ENCODE measurements around the gene CALY.
A peak's percentile ranks its signal among the peaks of the same experiment; 100 is the strongest.
"Not testable (repeated sequence)": the region's sequence is repeated elsewhere in the genome, so short reads cannot be mapped to it uniquely, and the experiment has no call there.

The CALY gene

DNA sequence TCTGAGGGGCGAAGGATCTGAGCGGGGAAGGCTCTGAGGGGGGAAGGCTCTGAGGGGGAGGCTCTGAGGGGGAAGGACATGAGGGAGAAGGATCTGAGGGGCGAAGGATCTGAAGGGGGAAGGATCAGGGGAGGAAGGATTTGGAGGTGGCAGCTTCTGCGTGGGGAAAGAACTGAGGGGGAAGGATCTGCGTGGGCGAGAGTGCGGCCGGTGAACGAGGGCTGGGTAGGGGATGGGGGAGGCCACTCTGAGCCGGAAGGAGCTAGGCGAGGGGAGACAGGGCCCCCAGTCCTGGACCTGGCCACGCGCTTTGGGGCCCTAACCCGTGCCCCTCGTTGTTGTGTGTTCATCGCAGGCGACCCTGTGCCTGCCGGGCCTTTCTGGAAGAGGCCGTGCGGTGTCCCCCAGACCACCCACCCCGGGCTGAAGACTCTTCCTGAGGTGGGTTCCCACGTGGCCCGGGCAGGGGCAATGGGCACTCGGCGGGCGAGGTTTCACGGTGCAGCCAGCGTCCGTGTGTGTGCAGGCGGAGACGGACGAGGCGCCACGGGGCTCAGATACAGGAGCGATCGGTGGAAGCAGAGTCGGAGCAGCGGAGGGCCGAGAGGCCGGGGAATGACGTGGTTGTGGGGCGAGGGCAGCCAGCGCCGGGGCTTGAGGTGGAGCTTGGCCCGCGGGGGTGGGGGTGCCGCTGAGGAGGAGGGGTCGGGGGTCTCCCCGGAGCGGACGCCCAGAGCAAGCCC lies 2.0 kb downstream of the CALY start:
- no peak for DNase-seq

- DNase-seq, result no peak
These were observed 3.6 kb downstream of the CALY start for GRCh38 chr10:133332936-133333699.

DNA sequence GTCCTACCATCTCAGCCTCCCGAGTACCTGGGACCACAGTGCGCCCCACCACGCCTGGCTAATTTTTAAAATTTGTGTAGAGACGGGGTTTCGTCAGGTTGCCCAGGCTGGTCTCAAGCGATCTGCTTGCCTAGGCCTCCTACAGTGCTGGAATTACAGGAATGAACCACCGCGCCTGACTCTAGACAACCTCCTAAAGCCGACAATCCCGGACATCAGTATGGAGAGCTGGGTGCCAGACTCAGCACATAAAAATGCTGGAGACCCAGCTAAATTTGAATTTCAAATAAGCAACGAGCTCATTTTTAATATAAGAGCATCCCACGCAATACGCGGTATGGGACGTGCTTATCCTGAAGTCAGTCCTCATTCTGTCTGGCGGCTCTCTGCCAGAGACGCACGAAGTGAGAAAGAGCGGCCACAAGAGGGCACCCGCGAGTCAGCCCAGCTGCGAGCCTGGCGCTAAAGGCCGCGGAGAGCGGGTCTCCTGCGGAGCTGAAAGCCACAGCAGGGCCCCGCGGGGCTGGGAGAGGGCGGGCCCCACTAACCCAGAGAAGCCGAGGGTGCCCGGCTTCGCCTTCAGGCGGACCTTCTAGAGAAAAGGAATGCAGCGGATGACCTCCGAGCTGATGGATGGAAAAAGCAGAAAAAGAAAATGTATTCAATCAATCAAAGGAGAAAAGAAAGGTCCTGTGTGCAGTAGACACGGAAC lies 7.0 kb downstream of the CALY start:
- peak in 55 of 56 donors; percentile 23 to 92 (median 71) for DNase-seq

DNA sequence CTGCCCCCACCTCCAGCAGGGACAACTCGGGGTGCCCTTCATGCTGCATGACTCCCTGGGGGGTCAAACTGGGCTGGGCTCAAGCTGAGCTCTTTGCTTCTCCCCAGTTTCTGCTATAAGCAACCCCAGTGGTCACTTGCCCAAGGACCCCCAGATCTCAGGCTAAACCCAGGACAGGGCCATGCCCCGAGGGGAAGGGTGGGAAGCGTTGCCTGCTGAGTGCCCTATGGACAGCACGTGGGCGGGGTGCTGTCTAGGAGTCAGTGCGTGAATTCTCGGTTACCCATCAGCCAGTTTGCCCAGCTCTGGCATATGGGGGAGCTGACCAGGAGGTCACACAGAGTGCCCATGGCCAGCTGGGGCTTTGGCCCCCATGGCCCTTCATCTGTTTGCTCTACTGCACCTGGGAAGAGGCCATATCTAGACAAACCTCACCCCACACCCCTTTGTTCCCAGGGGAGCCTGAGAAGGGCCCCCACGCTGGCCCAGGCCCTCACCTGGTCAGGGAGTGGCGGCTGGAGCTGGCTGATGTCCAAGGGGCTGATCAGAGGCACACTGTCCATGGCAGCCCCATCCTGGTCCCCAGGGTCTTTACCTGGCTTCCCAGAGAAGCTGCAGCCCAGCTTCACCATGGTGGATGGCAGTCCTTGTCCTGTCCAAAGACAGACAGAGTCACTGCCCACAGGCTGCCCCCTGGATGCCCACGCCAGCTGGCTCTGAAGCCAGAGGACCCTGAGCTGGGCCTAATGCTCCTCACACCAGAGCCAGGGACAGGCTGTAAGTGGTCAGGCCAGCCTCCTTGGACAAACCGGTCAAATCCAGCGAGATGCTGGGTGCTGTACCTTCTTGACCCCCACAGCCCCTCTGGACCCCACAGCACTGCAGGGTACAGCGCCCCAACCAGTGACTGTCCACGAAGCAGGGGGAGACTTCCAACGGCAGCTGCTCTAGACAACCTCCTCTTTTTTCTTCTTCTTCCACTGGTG lies 8.0 kb downstream of the CALY start:
- DNase-seq, result no peak

DNA sequence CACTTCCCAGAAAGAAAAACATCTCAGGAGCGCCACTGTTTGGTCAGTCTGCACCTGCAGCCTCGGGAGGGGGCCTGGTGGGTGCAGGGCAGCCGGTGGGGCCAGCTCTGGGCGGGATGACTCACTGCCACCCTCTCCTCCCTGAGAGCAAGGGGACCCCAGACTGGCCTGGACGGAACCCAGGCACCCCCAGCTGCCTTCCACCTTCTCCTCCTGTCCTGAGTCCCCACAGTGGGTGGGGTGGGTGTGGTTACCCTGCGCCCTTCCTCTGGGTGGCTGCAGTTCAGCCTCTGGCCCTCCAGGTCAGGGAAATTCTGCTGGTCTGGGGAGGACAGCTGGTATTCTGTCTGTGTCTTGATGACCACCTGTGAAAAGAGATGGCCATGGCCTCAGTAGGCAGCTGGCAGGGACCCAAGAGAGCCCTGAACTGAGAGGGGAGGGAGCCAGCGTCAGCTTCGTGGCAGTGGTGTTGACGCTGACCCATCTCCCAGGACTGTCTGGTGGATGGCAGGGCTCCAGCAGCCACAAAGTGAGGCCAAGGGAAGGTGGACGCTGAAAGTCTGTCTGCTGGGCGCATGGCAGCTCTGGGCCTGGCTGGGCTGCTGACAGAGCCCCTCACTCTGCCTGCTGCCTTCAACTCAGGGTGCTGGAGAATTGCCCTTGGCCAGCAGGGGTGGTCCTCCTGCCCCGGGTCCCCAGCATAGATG lies 8.9 kb downstream of the CALY start:
- DNase-seq, result no peak

GRCh38 chr10:133326745-133327650 lies 9.7 kb downstream of the CALY start:
- DNase-seq, result no peak

DNA sequence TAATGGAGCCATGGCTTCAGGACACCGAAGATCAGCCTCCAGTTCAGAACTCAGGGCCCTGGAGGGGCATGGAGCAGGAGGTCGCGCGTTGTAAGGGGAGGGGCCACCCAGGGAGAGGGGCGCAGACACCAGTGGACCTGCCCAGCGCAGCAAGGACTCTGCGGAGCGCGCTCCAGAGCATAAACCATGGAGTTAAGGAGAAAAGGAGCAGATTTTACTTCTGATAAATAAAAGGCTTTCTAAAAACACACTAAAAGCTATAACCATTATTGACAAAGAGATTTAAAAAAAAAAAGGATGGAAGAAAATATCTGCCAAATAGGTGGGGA lies 10.5 kb downstream of the CALY start:
- DNase-seq, result no peak

DNA sequence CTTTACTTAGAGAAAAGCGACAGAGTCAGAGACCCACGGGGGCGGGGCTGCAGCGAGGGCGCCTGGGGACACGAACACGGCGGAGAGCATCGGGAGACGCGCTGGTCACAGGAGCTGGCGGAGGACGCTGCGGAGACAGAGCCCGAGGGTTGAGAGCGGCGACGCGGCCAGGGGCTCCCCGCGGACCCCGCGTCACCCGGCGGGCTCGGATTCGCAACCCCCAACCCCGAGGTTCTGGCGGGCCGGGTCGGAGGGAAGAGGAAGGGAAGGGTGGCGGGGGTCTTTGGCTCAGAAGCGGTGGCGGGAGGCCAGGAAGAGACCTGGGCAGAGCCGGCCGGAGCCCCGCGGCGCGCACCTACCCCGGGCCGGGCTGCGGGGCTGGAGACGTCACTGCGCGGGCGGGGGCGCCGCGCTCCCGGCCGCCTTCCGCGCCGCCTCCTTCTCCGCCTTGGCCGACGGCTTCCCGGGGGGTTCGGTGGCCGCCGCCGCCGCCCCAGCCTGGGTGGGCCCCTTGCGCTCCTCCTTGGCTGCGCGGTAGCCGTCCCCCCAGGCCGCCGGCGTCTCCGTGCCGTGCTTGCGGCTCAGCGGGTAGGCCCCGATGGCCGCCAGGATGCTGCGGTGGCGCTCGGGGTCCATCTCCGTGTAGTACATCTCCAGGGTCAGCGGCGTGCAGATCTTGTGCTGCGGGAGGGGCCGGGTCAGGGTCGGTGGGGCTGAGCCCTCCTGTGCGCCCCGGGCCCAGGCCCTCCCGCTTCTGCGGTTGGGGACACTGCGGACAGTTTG lies 11.1 kb downstream of the CALY start:
- DNase-seq, result no peak

DNA sequence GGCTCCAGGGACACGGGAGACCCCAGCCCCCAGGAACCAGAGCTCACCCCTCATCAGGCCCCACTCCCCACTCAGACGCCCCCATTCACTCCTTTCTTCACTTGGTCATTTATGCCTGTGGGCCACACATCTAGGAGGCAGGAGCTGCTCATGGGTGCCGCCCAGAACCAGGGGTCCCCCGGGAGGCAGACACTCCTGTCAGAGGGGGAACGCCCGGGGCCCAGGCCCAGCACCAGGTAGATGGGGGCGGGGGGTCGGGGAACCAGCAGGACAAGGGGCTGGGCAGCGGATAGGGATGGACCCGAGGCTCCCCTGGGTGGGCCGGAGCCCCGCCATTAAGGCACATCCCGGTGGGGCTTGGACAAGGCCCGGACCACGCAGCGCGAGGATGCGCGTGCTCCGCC lies 11.8 kb downstream of the CALY start:
- no peak for DNase-seq

DNA sequence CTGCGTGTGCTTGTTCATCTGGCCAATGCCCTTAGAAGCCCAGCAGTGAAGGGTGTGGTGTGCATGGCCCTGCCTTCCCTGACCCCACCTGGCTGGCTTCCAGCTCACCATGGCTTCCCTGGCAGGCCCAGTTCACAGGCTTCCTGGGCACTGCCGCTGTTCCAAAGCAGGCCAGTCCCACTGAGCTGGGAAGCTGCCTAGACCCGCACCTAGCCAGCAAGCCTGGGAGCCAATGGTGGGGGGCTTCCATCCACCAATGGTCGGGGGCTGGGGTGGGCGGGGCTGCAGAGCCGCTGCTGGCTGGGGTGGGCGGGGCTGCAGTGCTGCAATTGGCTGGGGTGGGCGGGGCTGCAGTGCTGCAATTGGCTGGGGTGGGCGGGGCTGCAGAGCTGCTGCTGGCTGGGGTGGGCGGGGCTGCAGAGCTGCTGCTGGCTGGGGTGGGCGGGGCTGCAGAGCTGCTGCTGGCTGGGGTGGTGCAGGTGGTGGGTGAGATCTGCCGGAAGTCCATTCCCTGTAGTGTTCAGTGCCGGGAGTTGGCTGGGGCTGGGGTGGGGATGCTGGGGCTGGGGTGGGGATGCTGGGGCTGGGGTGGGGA lies 12.4 kb downstream of the CALY start:
- DNase-seq, result peak in 30 of 56 donors; percentile 20 to 82 (median 52)

GRCh38 chr10:133322064-133322709 lies 14.5 kb downstream of the CALY start:
- DNase-seq, result not testable (repeated sequence)

GRCh38 chr10:133320852-133321422 lies 15.8 kb downstream of the CALY start:
- not testable (repeated sequence) for DNase-seq

DNA sequence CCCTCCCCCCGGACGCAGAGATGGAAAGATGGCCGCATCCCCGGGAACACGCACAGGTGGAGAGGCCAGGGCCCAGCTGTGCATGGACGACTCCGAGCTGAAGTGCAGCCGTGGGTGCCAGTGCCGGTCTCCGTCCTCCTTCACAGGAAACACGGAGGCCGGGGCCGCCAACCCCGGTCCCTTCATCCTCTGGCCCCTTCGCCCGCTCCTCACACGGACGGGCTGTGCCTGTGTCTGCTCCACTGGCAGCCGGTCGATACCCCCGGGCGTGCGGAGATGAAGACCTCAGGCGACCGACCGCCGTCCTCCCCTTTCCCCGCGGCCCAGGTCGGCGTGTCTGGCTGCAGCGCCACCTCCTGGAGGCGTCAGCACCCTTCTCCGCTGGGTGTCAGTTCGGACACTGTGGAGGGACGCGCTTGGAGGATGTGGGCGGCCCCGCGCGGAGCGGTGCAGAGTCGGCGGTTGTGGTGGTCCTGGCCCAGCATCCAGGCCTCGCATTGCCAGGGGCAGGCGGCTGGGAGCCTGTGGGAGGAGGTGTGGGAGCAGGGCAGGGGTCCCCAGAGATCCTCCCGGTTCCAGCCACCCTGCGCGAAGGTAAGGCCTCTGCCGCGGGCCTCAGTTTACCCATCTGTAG lies 18.1 kb downstream of the CALY start:
- DNase-seq, result peak in 30 of 56 donors; percentile 2 to 72 (median 28)

DNA sequence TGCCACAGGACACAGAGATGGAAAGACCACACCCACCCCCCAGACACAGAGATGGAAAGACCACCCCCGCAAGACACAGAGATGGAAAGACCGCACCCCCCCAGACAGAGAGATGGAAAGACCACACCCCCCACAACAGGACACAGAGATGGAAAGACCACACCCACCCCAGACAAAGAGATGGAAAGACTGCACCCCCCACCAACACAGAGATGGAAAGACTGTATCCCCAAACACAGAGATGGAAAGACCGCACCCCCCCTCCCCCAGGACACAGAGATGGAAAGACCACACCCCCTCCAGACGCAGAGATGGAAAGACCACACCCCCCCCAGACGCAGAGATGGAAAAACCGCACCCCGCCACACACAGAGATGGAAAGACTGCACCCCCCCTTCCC lies 20.0 kb downstream of the CALY start:
- no peak for DNase-seq

DNA sequence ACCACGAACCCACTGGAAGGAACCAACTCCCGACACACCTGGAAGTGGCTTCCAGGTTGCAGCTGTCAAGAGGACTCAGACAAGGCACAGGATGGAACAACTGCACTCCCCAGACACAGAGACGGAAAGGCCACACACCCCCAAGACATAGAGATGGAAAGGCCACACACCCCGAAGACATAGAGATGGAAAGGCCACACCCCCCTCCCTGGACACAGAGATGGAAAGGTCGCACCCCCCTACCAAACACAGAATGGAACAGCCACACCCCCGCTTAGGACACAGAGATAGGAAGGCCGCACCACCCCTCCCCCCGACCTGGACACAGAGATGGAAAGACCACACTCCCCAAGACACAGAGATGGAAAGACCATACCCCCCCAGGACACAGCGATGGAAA lies 20.4 kb downstream of the CALY start:
- DNase-seq, result no peak

- no peak for DNase-seq
These were observed 20.8 kb downstream of the CALY start for GRCh38 chr10:133315847-133316246.

DNA sequence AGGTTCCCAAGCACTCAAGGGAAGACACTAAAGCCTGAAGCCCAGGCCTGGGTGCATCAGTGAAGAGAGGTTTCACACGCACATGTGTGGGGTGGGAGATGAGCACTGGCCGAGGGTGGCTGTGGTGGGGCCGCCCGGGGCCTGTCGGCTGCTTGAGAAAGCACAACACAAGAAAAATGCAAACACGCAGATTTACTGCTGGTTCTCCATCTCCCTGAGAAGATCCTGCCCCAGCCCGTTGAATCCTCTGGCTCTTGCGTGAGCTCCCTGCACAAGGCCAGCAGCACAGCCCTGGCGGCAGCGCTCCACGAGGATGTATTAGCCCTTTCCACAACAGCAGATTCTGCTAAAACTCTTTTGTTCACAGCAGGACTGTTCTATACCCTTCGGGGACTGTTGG lies 21.8 kb downstream of the CALY start:
- DNase-seq, result no peak
